ENCODE data around the gene ATG4D. TPM values are rescaled to one million over a fixed set of nuclear protein-coding genes. Genes with fewer than 3 reads are reported as not detected.

The ATG4D gene
- polyA plus RNA-seq, 1 of the 3 experiments (the other 2 are of a cell fraction): 22.6 TPM

- Histone ChIP-seq H3K4me3 (ENCODE audit: low read depth in 2 of 2, low read length in 1 of 2) (no peak overlapping the region), H3K27me3 (ENCODE audit: insufficient read depth) (no peaks in the 10 kb centered on the region)
- 90% methylated on average over 8 of the region's 8 CpGs for WGBS (ENCODE audit: low lambda C conversion rate)
Measured at GRCh38 chr19:10574462-10574861, 30.8 kb downstream of the ATG4D start.

More at GRCh38 chr19:10574462-10574861, 30.8 kb downstream of the ATG4D start:
- H3K9me2 ChIP-seq: no peaks in the 10 kb centered on the region
- H2AFZ ChIP-seq (ENCODE audit: low read depth): no peak overlapping the region
- no peak overlapping the region for H3K9ac ChIP-seq
- no peaks in the 10 kb centered on the region for H3K9me3 ChIP-seq
- H3K36me3 ChIP-seq (replicated peaks in 1 of 2; ENCODE audit: control insufficient read depth in 1 of 2, insufficient read depth in 2 of 2, low read length in 1 of 2): no peaks in the 10 kb centered on the region
- no peaks in the 10 kb centered on the region for H4K20me1 ChIP-seq (ENCODE audit: insufficient read depth)
- H3K79me2 ChIP-seq (ENCODE audit: insufficient read depth): no peaks in the 10 kb centered on the region
- peaks cover 0 to 6% of the 10 kb centered on the region in 2 experiments; a peak in 1 of 4 replicates for H3K4me1 ChIP-seq (ENCODE audit: control insufficient read depth in 1 of 2, insufficient read depth in 2 of 2, low read depth in 1 of 2, low read length in 1 of 2)
- ChIA-PET POLR2A (no interaction called here), CTCF (interaction anchor here (2.3 to 7.6 kb wide), 3 partner anchors 33 to 125 kb away, joined by 8 to 46 read pairs (median 12); no protein-coding TSS in a partner anchor)
- no peak for DNase-seq
- TF ChIP-seq FOXJ3 (CRISPR knock-in tag; IDR thresholded peaks at IDR 0.05): no peak
- no peak for TF ChIP-seq GABPA (IDR thresholded peaks at IDR 0.05; ENCODE audit: low read depth)
- TF ChIP-seq JUND (IDR thresholded peaks at IDR 0.05): no peak
- no peak for TF ChIP-seq NFIC (IDR thresholded peaks at IDR 0.05; ENCODE audit: borderline replicate concordance)
- TF ChIP-seq NRF1 (IDR thresholded peaks at IDR 0.05; ENCODE audit: low read depth, low read length): no peak
- TF ChIP-seq POLR2AphosphoS5 (IDR thresholded peaks at IDR 0.05; ENCODE audit: low read depth, low read length): no peak
- TF ChIP-seq EZH2phosphoT487 (IDR thresholded peaks at IDR 0.05; ENCODE audit: borderline replicate concordance, low read depth): no peak
- no peak for TF ChIP-seq RFX5 (IDR thresholded peaks at IDR 0.05; ENCODE audit: low read length)
- TF ChIP-seq MXI1 (IDR thresholded peaks at IDR 0.05; ENCODE audit: low read depth, low read length): no peak
- TF ChIP-seq, protein P1, sequence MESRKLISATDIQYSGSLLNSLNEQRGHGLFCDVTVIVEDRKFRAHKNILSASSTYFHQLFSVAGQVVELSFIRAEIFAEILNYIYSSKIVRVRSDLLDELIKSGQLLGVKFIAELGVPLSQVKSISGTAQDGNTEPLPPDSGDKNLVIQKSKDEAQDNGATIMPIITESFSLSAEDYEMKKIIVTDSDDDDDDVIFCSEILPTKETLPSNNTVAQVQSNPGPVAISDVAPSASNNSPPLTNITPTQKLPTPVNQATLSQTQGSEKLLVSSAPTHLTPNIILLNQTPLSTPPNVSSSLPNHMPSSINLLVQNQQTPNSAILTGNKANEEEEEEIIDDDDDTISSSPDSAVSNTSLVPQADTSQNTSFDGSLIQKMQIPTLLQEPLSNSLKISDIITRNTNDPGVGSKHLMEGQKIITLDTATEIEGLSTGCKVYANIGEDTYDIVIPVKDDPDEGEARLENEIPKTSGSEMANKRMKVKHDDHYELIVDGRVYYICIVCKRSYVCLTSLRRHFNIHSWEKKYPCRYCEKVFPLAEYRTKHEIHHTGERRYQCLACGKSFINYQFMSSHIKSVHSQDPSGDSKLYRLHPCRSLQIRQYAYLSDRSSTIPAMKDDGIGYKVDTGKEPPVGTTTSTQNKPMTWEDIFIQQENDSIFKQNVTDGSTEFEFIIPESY (IDR thresholded peaks at IDR 0.05; ENCODE audit: borderline replicate concordance, low read depth): no peak
- TF ChIP-seq IRF3 (IDR thresholded peaks at IDR 0.05; ENCODE audit: low read depth, low read length): no peak
- no peak for TF ChIP-seq CTCF (IDR thresholded peaks at IDR 0.05)
- TF ChIP-seq CHD2 (IDR thresholded peaks at IDR 0.05; ENCODE audit: low read length, partially characterized antibody): no peak
- no peak for TF ChIP-seq MEF2A (IDR thresholded peaks at IDR 0.05; ENCODE audit: borderline replicate concordance, low read depth)
- TF ChIP-seq, protein P2, sequence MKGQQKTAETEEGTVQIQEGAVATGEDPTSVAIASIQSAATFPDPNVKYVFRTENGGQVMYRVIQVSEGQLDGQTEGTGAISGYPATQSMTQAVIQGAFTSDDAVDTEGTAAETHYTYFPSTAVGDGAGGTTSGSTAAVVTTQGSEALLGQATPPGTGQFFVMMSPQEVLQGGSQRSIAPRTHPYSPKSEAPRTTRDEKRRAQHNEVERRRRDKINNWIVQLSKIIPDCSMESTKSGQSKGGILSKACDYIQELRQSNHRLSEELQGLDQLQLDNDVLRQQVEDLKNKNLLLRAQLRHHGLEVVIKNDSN (IDR thresholded peaks at IDR 0.05; ENCODE audit: borderline replicate concordance, low read depth): no peak
- no peak for TF ChIP-seq SMC3 (IDR thresholded peaks at IDR 0.05; ENCODE audit: low read depth, low read length)
- TF ChIP-seq EP300 (IDR thresholded peaks at IDR 0.05; ENCODE audit: borderline replicate concordance in 1 of 2, low read depth in 1 of 2, low read length in 1 of 2): no peak
- TF ChIP-seq FOXM1 (IDR thresholded peaks at IDR 0.05; ENCODE audit: low read depth): no peak
- no peak for TF ChIP-seq TCF12 (IDR thresholded peaks at IDR 0.05)
- no peak overlapping the region for H3K4me2 ChIP-seq
- H3F3A ChIP-seq (replicated peaks; ENCODE audit: insufficient read depth): peaks cover 4% of the 10 kb centered on the region
- H3K27ac ChIP-seq (ENCODE audit: low read depth in 2 of 2, low read length in 1 of 2): no peak overlapping the region

All from SK-N-SH (cell line).